B cell (primary cell): ENCODE results near the gene SLC1A2.

Experiments used
- CTCF ChIP-seq: fragments of 200-600 bp; IDR thresholded peaks from one replicate; pipeline ENCODE4 v1.8.0; 2022; ENCODE audit warnings: antibody characterized with exemption, mild to moderate bottlenecking
- EZH2 ChIP-seq: IDR thresholded peaks from 2 replicates; pipeline ENCODE4 v1.6.1; 2012; ENCODE audit warnings: borderline replicate concordance, low read depth, mild to moderate bottlenecking, moderate library complexity, low read length; ENCODE audit not compliant: insufficient read depth, poor library complexity, severe bottlenecking

DNA sequence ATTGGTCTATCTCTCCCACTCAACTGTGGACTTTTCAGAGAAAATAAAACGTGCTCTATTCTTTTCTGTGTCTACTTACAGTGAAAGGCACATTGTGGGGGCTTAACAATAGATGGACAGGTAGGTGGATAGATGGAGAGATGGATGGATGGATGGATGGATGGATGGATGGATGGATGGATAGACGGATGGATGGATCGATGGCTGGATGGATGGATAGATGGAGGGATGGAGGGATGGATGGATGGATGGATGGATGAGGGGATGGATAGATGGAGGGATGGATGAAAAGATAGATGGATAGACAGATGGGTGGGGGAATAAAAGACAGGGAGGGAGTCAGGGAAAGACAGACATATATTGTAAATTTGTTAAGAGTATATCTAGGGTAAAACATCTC, 14.2 kb upstream of the SLC1A2 start:
- TF ChIP-seq CTCF, result no peak
- TF ChIP-seq EZH2, result no peak
